Loucy (cell line): ENCODE data around the gene GARIN5A.

ENCODE experiments used
- H2AFZ ChIP-seq: fragments of 200-600 bp; sonication (generic); 2 replicates; pipeline ENCODE4 v1.6.0; 2016; ENCODE audit warnings: antibody characterized with exemption, mild to moderate bottlenecking, low read length, moderate library complexity
- H3F3A ChIP-seq: fragments of 200-600 bp; 2 replicates; pipeline ENCODE4 v1.6.0; 2016; ENCODE audit warnings: antibody characterized with exemption, low read depth, mild to moderate bottlenecking
- H3K27me3 ChIP-seq: fragments of 200-600 bp; sonication (generic); 2 replicates; pipeline ENCODE4 v1.6.1; 2014; ENCODE audit warnings: low read length, mild to moderate bottlenecking; ENCODE audit not compliant: insufficient read depth, poor library complexity, severe bottlenecking
- H3K36me3 ChIP-seq: fragments of 200-600 bp; sonication (generic); 2 replicates; pipeline ENCODE4 v1.6.1; 2016; ENCODE audit warnings: low read length; ENCODE audit not compliant: insufficient read depth
- H3K4me1 ChIP-seq: fragments of 200-600 bp; sonication (generic); 2 replicates; pipeline ENCODE4 v1.5.1; 2014; ENCODE audit warnings: low read length, mild to moderate bottlenecking; ENCODE audit not compliant: insufficient read depth, poor library complexity, severe bottlenecking
- H3K4me2 ChIP-seq: fragments of 200-600 bp; sonication (generic); 2 replicates; pipeline ENCODE4 v1.6.0; 2014; ENCODE audit warnings: antibody characterized with exemption, low read length, low read depth, mild to moderate bottlenecking; ENCODE audit not compliant: poor library complexity, severe bottlenecking
- H3K4me3 ChIP-seq: fragments of 200-600 bp; sonication (generic); 2 replicates; pipeline ENCODE4 v1.5.1; 2014; ENCODE audit warnings: low read length, mild to moderate bottlenecking, mixed read lengths; ENCODE audit not compliant: poor library complexity, severe bottlenecking
- H3K79me2 ChIP-seq: fragments of 200-600 bp; sonication (generic); 2 replicates; pipeline ENCODE4 v1.6.1; 2014; ENCODE audit warnings: low read length; ENCODE audit not compliant: insufficient read depth
- H3K9ac ChIP-seq: fragments of 200-600 bp; sonication (generic); 2 replicates; pipeline ENCODE4 v1.6.0; 2014; ENCODE audit warnings: mild to moderate bottlenecking, low read depth, low read length, moderate library complexity; ENCODE audit not compliant: poor library complexity, severe bottlenecking
- H3K9me2 ChIP-seq: fragments of 200-600 bp; sonication (generic); replicated peaks from 2 replicates; pipeline ENCODE4 v1.6.1; 2016; ENCODE audit warnings: low read depth, low read length, mixed read lengths
- H3K9me3 ChIP-seq: fragments of 200-600 bp; sonication (generic); 2 replicates; pipeline ENCODE4 v1.6.1; 2014; ENCODE audit warnings: mild to moderate bottlenecking, antibody characterized with exemption, low read length, low read depth; ENCODE audit not compliant: insufficient read depth
- H4K20me1 ChIP-seq: fragments of 200-600 bp; sonication (generic); 2 replicates; pipeline ENCODE4 v1.6.0; 2014; ENCODE audit warnings: antibody characterized with exemption, low read length, mild to moderate bottlenecking; ENCODE audit not compliant: insufficient read depth, poor library complexity, severe bottlenecking
- EZH2phosphoT487 ChIP-seq: fragments of 200-600 bp; IDR thresholded peaks from 2 replicates; pipeline ENCODE4 v1.6.1; 2018; ENCODE audit warnings: antibody characterized with exemption, mild to moderate bottlenecking, moderate library complexity, borderline replicate concordance
- TF ChIP-seq, protein P1 (sequence below): fragments of 200-600 bp; sonication (generic); conservative IDR thresholded peaks from 2 replicates; pipeline ENCODE4 v1.5.1; 2014; ENCODE audit warnings: mild to moderate bottlenecking, antibody characterized with exemption, low read length

The GARIN5A gene

DNA sequence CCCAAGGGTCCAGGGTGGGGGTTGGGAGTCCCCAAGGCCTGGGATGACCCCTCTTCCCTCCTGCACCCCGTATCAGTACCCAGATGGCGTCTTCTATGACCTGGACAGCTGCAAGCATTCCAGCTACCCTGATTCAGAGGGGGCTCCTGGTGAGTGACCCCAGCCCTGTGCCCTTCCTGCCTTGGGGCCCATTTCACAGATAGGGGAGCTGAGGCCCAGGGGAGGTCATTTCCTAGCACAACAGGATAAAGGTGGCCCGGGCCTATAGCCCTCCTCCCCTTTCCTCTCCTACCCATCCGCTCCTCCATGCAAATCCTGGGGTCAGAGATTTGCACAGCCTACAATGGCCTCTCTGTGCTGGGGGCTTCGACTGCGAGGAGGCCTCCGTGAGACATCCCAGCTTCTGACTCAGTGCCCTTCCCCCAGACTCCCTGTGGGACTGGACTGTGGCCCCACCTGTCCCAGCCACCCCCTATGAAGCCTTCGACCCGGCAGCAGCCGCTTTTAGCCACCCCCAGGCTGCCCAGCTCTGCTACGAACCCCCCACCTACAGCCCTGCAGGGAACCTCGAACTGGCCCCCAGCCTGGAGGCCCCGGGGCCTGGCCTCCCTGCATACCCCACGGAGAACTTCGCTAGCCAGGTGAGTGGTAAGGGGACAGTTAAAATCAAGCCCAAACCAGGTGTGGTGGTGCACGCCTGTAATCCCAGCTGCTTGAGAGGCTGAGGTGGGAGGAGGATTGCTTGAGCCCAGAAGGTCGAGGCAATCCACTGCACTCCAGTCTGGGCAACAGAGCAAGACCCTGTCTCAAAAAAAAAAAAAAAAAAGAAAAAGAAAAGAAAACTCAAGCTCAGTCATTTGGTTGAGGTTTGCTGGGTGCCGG is 54.0 kb downstream of the GARIN5A start:
- Histone ChIP-seq H3K9me2 (no peaks in the 10 kb centered on the region), H3K4me3 (no peak overlapping the region), H2AFZ (no peak overlapping the region), H3K9ac (no peak overlapping the region), H3K4me2 (no peak overlapping the region), H3K9me3 (no peaks in the 10 kb centered on the region), H3K27me3 (no peaks in the 10 kb centered on the region), H3F3A (no peaks in the 10 kb centered on the region), H3K79me2 (no peaks in the 10 kb centered on the region), H3K4me1 (no peaks in the 10 kb centered on the region), H3K36me3 (no peaks in the 10 kb centered on the region), H4K20me1 (no peaks in the 10 kb centered on the region)
- TF ChIP-seq EZH2phosphoT487: no peak
- TF ChIP-seq, protein P1, sequence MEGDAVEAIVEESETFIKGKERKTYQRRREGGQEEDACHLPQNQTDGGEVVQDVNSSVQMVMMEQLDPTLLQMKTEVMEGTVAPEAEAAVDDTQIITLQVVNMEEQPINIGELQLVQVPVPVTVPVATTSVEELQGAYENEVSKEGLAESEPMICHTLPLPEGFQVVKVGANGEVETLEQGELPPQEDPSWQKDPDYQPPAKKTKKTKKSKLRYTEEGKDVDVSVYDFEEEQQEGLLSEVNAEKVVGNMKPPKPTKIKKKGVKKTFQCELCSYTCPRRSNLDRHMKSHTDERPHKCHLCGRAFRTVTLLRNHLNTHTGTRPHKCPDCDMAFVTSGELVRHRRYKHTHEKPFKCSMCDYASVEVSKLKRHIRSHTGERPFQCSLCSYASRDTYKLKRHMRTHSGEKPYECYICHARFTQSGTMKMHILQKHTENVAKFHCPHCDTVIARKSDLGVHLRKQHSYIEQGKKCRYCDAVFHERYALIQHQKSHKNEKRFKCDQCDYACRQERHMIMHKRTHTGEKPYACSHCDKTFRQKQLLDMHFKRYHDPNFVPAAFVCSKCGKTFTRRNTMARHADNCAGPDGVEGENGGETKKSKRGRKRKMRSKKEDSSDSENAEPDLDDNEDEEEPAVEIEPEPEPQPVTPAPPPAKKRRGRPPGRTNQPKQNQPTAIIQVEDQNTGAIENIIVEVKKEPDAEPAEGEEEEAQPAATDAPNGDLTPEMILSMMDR: no peak

DNA sequence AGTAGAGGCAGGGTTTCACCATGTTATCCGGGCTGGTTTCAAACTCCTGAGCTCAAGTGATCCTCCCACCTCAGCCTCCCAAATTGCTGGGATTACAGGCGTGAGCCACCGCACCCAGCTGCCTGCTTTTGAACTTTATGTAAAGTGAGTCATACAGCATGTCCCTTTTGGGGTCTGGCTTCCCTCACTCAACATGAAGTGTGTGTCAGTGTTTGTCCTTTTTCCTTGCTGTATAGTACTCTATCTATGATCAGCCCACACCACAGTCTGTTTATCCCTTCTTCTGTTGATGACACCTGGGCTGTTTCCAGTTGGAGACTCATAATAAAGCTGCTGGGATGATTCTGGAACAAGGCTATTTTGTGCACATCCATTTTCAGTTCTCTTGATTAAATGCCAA is 55.8 kb downstream of the GARIN5A start:
- no peaks in the 10 kb centered on the region for H4K20me1 ChIP-seq
- no peak for TF ChIP-seq EZH2phosphoT487
- TF ChIP-seq, protein P1: no peak
- H3K9me3 ChIP-seq: no peaks in the 10 kb centered on the region
- no peak overlapping the region for H2AFZ ChIP-seq
- H3K9ac ChIP-seq: no peak overlapping the region
- no peaks in the 10 kb centered on the region for H3K27me3 ChIP-seq
- H3K9me2 ChIP-seq: no peaks in the 10 kb centered on the region
- no peaks in the 10 kb centered on the region for H3K79me2 ChIP-seq
- no peaks in the 10 kb centered on the region for H3F3A ChIP-seq
- H3K4me2 ChIP-seq: no peak overlapping the region
- no peak overlapping the region for H3K4me3 ChIP-seq
- H3K36me3 ChIP-seq: no peaks in the 10 kb centered on the region
- H3K4me1 ChIP-seq: no peaks in the 10 kb centered on the region

DNA sequence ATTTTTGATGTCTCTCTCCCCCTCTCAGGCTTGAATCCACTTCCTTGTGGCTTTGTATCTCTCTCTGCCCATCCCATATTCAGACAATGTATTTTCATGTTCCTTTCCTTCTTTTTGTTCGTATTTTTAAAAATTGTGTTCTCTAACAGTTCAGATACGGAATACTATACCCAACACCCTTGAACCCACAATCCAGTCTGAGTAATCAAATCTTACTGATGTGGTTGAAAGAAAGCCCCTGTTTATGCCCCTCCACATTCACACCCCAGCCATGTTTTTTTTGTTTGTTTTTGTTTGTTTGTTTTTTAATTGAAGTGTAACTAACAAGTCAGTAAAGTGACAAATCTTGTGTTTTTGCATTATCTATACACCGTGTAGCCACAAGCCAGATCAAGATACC is 56.5 kb downstream of the GARIN5A start:
- Histone ChIP-seq H3K79me2 (no peaks in the 10 kb centered on the region), H3K27me3 (no peaks in the 10 kb centered on the region), H2AFZ (no peak overlapping the region), H3K4me2 (no peak overlapping the region), H3K9me3 (no peaks in the 10 kb centered on the region), H3F3A (no peaks in the 10 kb centered on the region), H3K9me2 (no peaks in the 10 kb centered on the region), H4K20me1 (no peaks in the 10 kb centered on the region), H3K9ac (no peak overlapping the region), H3K4me1 (no peaks in the 10 kb centered on the region), H3K4me3 (no peak overlapping the region), H3K36me3 (no peaks in the 10 kb centered on the region)
- TF ChIP-seq, protein P1: no peak
- no peak for TF ChIP-seq EZH2phosphoT487
